Keratinocyte (primary cell): ENCODE measurements around the gene RAVER1. TPM values are rescaled to one million over a fixed set of nuclear protein-coding genes. Genes with fewer than 3 reads are reported as not detected.
A peak's percentile ranks its signal among the peaks of the same experiment; 100 is the strongest.

Source experiments
- DNase-seq: peaks from one replicate; pipeline ENCODE4 v3.0.0-alpha.2; 2011; ENCODE audit warnings: low read depth, missing footprints, low spot score
- FAIRE-seq: peaks from 2 replicates; lab custom pipeline; 2011; peaks lifted over from hg19 to GRCh38; lab: Jason Lieb, UNC
- H2AFZ ChIP-seq: 2 replicates; pipeline ENCODE4 v1.6.0; 2012; ENCODE audit warnings: low read length, control low read depth, inconsistent platforms; ENCODE audit not compliant: control insufficient read depth
- H3K27ac ChIP-seq: 2 replicates; pipeline ENCODE4 v1.5.1; 2011; ENCODE audit warnings: low read length; ENCODE audit not compliant: control insufficient read depth, insufficient read depth
- H3K27me3 ChIP-seq: 3 replicates; pipeline ENCODE4 v1.6.0; 2011; ENCODE audit warnings: low read length; ENCODE audit not compliant: control insufficient read depth, insufficient read depth; ENCODE audit errors: extremely low read depth
- H3K36me3 ChIP-seq, 2 experiments: 2 replicates in 1 of 2; 3 replicates in 1 of 2; pipeline ENCODE4 v1.5.1; 2011; ENCODE audit warnings: low read length in 2 of 2, mild to moderate bottlenecking in 1 of 2; ENCODE audit not compliant: control insufficient read depth in 2 of 2, insufficient read depth in 2 of 2; ENCODE audit errors: extremely low read depth in 1 of 2
- H3K4me1 ChIP-seq: 3 replicates; pipeline ENCODE4 v1.5.1; 2011; ENCODE audit warnings: low read length; ENCODE audit not compliant: control insufficient read depth, insufficient read depth; ENCODE audit errors: extremely low read depth
- H3K4me2 ChIP-seq: 3 replicates; pipeline ENCODE4 v1.6.0; 2011; ENCODE audit warnings: low read depth, low read length; ENCODE audit not compliant: control insufficient read depth, insufficient read depth; ENCODE audit errors: extremely low read depth
- H3K4me3 ChIP-seq, 3 experiments: fragments of 200-600 bp in 1 of 3; sonication (generic) in 1 of 3; 2 replicates in 2 of 3; 3 replicates in 1 of 3; pipeline ENCODE4 v1.5.1; 2011 to 2016; ENCODE audit warnings: low read length in 3 of 3, mild to moderate bottlenecking in 3 of 3, control low read depth in 2 of 3, inconsistent platforms in 1 of 3, low read depth in 1 of 3, mixed read lengths in 1 of 3, mixed run types in 1 of 3, moderate library complexity in 1 of 3; ENCODE audit not compliant: control insufficient read depth in 2 of 3, insufficient read depth in 2 of 3; ENCODE audit errors: extremely low read depth in 1 of 3
- H3K79me2 ChIP-seq: 2 replicates; pipeline ENCODE4 v1.6.0; 2012; ENCODE audit warnings: low read length; ENCODE audit not compliant: control insufficient read depth, insufficient read depth
- H3K9ac ChIP-seq: 3 replicates; pipeline ENCODE4 v1.6.0; 2011; ENCODE audit warnings: low read length; ENCODE audit not compliant: control insufficient read depth, insufficient read depth; ENCODE audit errors: extremely low read depth
- H3K9me1 ChIP-seq: 3 replicates; pipeline ENCODE4 v1.6.0; 2011; ENCODE audit warnings: low read length; ENCODE audit not compliant: control insufficient read depth, insufficient read depth; ENCODE audit errors: extremely low read depth
- H3K9me3 ChIP-seq: 2 replicates; pipeline ENCODE4 v1.5.1; 2012; ENCODE audit warnings: low read depth, low read length; ENCODE audit not compliant: control insufficient read depth
- H4K20me1 ChIP-seq: 3 replicates; pipeline ENCODE4 v1.6.0; 2011; ENCODE audit warnings: low read length; ENCODE audit not compliant: control insufficient read depth, insufficient read depth; ENCODE audit errors: extremely low read depth
- EZH2 ChIP-seq: IDR thresholded peaks from one replicate; pipeline ENCODE4 v1.6.1; 2012; ENCODE audit warnings: inconsistent platforms, mild to moderate bottlenecking, low read length, moderate library complexity
- dilution Hi-C: fragments of 300-500 bp; cut with MboI; formaldehyde crosslinking; loops from one replicate; pipeline ENCODE4 v1.7.0; 2020; ENCODE audit warnings: low sequenced_read_pairs; ENCODE audit not compliant: extremely low pct_ligation_motif_present
- polyA plus RNA-seq, 5 experiments: library from polyadenylated mRNA; depleted of rRNA in 3 of 5; stranded (reverse) in 3 of 5; stranded (forward) in 1 of 5; unstranded in 1 of 5; fragments of >200 nt; gene quantifications; 1 replicate in 1 of 5; 2 replicates in 3 of 5; 3 replicates in 1 of 5; pipeline versions ENCODE4 v1.2.1 to v1.2.3, GENCODE V29; 2011 to 2012; ENCODE audit warnings: missing spikeins in 2 of 5, low read depth in 1 of 5, low replicate concordance in 1 of 5
- TF ChIP-seq, protein P1 (sequence below), 3 experiments: IDR thresholded peaks in 1 of 3; conservative IDR thresholded peaks in 1 of 3; optimal IDR thresholded peaks in 1 of 3; 2 replicates in 2 of 3; 3 replicates in 1 of 3; pipeline versions ENCODE3 to v1.5.1; 2011; ENCODE audit warnings: low read length in 3 of 3, mild to moderate bottlenecking in 3 of 3, moderate library complexity in 2 of 3, control low read depth in 1 of 3, inconsistent platforms in 1 of 3; ENCODE audit not compliant: insufficient read depth in 2 of 3; ENCODE audit errors: extremely low read depth in 1 of 3

The RAVER1 gene
- polyA plus RNA-seq, 1 donor (not counting 4 experiments of a cell fraction or from before 2014, with no cell fraction given), result 0.84 TPM

DNA sequence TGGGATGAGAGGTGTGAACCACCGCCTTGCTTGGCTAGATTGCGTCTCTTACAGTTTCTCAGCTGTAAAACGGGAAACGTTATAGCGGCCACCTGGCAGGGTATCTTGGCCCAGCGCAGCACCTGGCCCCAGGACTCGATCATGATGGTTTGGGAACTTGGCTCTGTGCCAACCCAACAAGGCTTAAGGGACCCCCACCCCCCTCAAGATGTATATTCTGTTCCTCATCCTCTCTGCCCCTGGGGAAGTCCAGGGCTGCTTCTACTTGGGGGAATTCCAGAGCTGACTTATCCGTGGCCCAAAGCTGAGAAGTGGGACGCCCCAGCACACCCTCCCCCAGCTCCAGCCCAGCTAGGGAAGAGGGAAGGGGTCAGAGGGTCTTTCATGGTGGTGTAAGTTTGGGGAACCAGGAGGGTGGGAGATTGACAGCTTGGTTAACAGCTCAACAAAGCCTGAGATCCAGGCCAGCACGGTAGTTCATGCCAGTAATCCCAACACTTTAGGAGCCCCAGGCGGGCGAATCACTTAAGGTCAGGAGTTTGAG is 61.7 kb downstream of the RAVER1 start:
- Histone ChIP-seq H3K4me2 (no peak overlapping the region), H2AFZ (no peak overlapping the region)
- FAIRE-seq, result no peak

DNA sequence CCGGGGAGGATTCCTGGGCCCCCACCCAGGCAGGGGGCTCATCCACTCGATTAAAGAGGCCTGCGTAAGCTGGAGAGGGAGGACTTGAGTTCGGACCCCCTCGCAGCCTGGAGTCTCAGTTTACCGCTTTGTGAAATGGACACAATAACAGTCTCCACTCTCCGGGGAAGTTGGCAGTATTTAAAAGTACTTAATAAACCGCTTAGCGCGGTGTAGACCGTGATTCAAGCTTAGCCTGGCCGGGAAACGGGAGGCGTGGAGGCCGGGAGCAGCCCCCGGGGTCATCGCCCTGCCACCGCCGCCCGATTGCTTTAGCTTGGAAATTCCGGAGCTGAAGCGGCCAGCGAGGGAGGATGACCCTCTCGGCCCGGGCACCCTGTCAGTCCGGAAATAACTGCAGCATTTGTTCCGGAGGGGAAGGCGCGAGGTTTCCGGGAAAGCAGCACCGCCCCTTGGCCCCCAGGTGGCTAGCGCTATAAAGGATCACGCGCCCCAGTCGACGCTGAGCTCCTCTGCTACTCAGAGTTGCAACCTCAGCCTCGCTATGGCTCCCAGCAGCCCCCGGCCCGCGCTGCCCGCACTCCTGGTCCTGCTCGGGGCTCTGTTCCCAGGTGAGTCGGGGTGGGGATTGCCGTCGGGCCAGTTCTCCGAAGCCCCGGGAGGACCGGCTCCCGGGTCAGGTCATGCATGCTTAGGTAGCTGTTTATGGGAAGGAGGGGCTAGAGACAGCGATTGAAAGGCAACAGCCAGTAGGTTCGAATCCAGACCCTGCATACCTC is 62.5 kb downstream of the RAVER1 start, which contains the start of gene ICAM1:
Gene ICAM1, plus strand, starts transcription at position 505 of the 779 bp plus-strand sequence. Its CDS starts 40 bp downstream, at position 545.
- dilution Hi-C loops, result no loop called here

More for the DNA sequence above, 61.7 kb downstream of the RAVER1 start:
- Histone ChIP-seq H3K4me1 (peaks cover 9% of the 10 kb centered on the region), H3K27ac (no peak overlapping the region), H3K9ac (no peak overlapping the region), H3K36me3 (no peaks in the 10 kb centered on the region), H3K4me3 (no peak overlapping the region), H3K79me2 (no peaks in the 10 kb centered on the region), H3K9me1 (no peaks in the 10 kb centered on the region), H3K9me3 (no peaks in the 10 kb centered on the region), H3K27me3 (peaks cover 23% of the 10 kb centered on the region), H4K20me1 (no peaks in the 10 kb centered on the region)
- no peak for DNase-seq
- TF ChIP-seq, protein P1, sequence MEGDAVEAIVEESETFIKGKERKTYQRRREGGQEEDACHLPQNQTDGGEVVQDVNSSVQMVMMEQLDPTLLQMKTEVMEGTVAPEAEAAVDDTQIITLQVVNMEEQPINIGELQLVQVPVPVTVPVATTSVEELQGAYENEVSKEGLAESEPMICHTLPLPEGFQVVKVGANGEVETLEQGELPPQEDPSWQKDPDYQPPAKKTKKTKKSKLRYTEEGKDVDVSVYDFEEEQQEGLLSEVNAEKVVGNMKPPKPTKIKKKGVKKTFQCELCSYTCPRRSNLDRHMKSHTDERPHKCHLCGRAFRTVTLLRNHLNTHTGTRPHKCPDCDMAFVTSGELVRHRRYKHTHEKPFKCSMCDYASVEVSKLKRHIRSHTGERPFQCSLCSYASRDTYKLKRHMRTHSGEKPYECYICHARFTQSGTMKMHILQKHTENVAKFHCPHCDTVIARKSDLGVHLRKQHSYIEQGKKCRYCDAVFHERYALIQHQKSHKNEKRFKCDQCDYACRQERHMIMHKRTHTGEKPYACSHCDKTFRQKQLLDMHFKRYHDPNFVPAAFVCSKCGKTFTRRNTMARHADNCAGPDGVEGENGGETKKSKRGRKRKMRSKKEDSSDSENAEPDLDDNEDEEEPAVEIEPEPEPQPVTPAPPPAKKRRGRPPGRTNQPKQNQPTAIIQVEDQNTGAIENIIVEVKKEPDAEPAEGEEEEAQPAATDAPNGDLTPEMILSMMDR (optimal IDR thresholded peaks at IDR 0.05 in 1 of 3, IDR thresholded peaks at IDR 0.05 in 1 of 3, conservative IDR thresholded peaks at IDR 0.05 in 1 of 3; ENCODE audit: extremely low read depth in 1 of 3, insufficient read depth in 2 of 3, low read length in 3 of 3), result no peak
- no peak for TF ChIP-seq EZH2
- dilution Hi-C loops, result no loop called here

More for the DNA sequence above, 62.5 kb downstream of the RAVER1 start, which contains the start of gene ICAM1:
- H3K9me1 ChIP-seq, result no peaks in the 10 kb centered on the region
- peak within 1 kb of the TSS; percentile 49 for H2AFZ ChIP-seq
- TF ChIP-seq, protein P1 (optimal IDR thresholded peaks at IDR 0.05 in 1 of 3, IDR thresholded peaks at IDR 0.05 in 1 of 3, conservative IDR thresholded peaks at IDR 0.05 in 1 of 3; ENCODE audit: extremely low read depth in 1 of 3, insufficient read depth in 2 of 3, low read length in 3 of 3), result peak in 1 of 3 experiments; percentile 8
- peak; percentile 60 for TF ChIP-seq EZH2
- peak within 1 kb of the TSS; percentile 13 to 63 (median 32) for H3K4me3 ChIP-seq
- peak within 1 kb of the TSS; percentile 78 for H3K4me2 ChIP-seq
- peak within 1 kb of the TSS; percentile 15 for H3K9ac ChIP-seq
- no peaks in the 10 kb centered on the region for H3K9me3 ChIP-seq
- no peaks in the 10 kb centered on the region for H3K79me2 ChIP-seq
- H3K27me3 ChIP-seq, result peaks cover 23% of the 10 kb centered on the region
- H3K4me1 ChIP-seq, result peaks cover 9% of the 10 kb centered on the region
- no peaks in the 10 kb centered on the region for H3K36me3 ChIP-seq
- no peaks in the 10 kb centered on the region for H4K20me1 ChIP-seq
- FAIRE-seq (no peak), DNase-seq (no peak)
- no peak within 1 kb of the TSS for H3K27ac ChIP-seq
